K562 (cell line): Measurements from ENCODE around the gene KDF1. TPM values are rescaled to one million over a fixed set of nuclear protein-coding genes. Genes with fewer than 3 reads are reported as not detected.

Experiments
- CBX8 ChIP-seq: fragments of 200-600 bp; sonication (generic); IDR thresholded peaks from 2 replicates; pipeline ENCODE4 v1.6.1; 2012; ENCODE audit warnings: borderline replicate concordance, mixed run types, low read depth, mild to moderate bottlenecking, moderate library complexity, mixed read lengths, low read length, control low read depth, inconsistent platforms; ENCODE audit not compliant: poor library complexity, severe bottlenecking; ENCODE audit errors: extremely low read depth
- ELF1 ChIP-seq: fragments of 200-800 bp; sonication (Bioruptor generic); IDR thresholded peaks from 2 replicates; pipeline ENCODE4 v1.6.1; 2016; ENCODE audit warnings: missing genetic modification characterization, missing compliant biosample characterization
- FOXA3 ChIP-seq, 2 experiments: fragments of 450-650 bp in 1 of 2; sonication (generic) in 1 of 2; formaldehyde crosslinking; IDR thresholded peaks in 1 of 2; conservative IDR thresholded peaks in 1 of 2; 2 replicates each; pipeline versions ENCODE4 v1.4.0 to v1.8.0; 2020 to 2022; ENCODE audit warnings: mild to moderate bottlenecking in 2 of 2, missing genetic modification reagents in 1 of 2
- FOXP1 ChIP-seq: sonication (generic); formaldehyde crosslinking; IDR thresholded peaks from 2 replicates; pipeline ENCODE4 v1.8.0; 2022; ENCODE audit warnings: mild to moderate bottlenecking, missing genetic modification reagents
- MBD2 ChIP-seq: sonication (generic); IDR thresholded peaks from 2 replicates; pipeline ENCODE4 v1.6.1; 2016; ENCODE audit warnings: low read depth, borderline replicate concordance
- PRPF4 ChIP-seq: fragments of 200-400 bp; formaldehyde crosslinking; IDR thresholded peaks from one replicate; pipeline ENCODE4 v1.6.1; 2017; ENCODE audit warnings: low read length, low read depth, mild to moderate bottlenecking; ENCODE audit not compliant: insufficient read depth, poor library complexity, severe bottlenecking
- RBM34 ChIP-seq: fragments of 200-400 bp; formaldehyde crosslinking; IDR thresholded peaks from 2 replicates; pipeline ENCODE4 v1.6.1; 2018; ENCODE audit warnings: low read length, borderline replicate concordance; ENCODE audit not compliant: insufficient read depth
- YY1 ChIP-seq, 3 experiments: IDR thresholded peaks; 2 replicates each; pipeline ENCODE4 v1.6.1; 2011; ENCODE audit warnings: low read length in 2 of 3, mild to moderate bottlenecking in 2 of 3, moderate library complexity in 2 of 3, borderline replicate concordance in 1 of 3, control low read depth in 1 of 3, low read depth in 1 of 3; ENCODE audit not compliant: insufficient read depth in 3 of 3, insufficient replicate concordance in 2 of 3, control insufficient read depth in 1 of 3, insufficient read length in 1 of 3; ENCODE audit errors: extremely low read depth in 1 of 3
- ZBTB40 ChIP-seq, 2 experiments: fragments of 450-650 bp in 1 of 2; sonication (generic) in 1 of 2; formaldehyde crosslinking in 1 of 2; IDR thresholded peaks; 2 replicates each; pipeline versions ENCODE4 v1.7.1 to v1.9.0; 2016 to 2022; ENCODE audit warnings: inconsistent platforms in 1 of 2, mild to moderate bottlenecking in 1 of 2, missing genetic modification reagents in 1 of 2
- ZNF217 ChIP-seq: sonication (generic); formaldehyde crosslinking; IDR thresholded peaks from 2 replicates; pipeline ENCODE4 v1.8.0; 2022; ENCODE audit warnings: mild to moderate bottlenecking, missing genetic modification reagents
- ZNF280A ChIP-seq: fragments of 450-650 bp; IDR thresholded peaks from 2 replicates; pipeline ENCODE4 v1.6.1; 2018; ENCODE audit warnings: mild to moderate bottlenecking, low read depth; ENCODE audit not compliant: partially characterized antibody
- ZNF584 ChIP-seq: fragments of 200-800 bp; sonication (Bioruptor generic); IDR thresholded peaks from 2 replicates; pipeline ENCODE4 v1.6.1; 2016; ENCODE audit warnings: low read depth, mild to moderate bottlenecking, missing genetic modification characterization, missing compliant biosample characterization
- polyA plus RNA-seq, 8 experiments: library from polyadenylated mRNA; depleted of rRNA in 4 of 8; stranded (reverse) in 5 of 8; unstranded in 3 of 8; fragments of >200 nt; fragmentation: Nextera tagmentation in 2 of 8; fragmentation: Illumina TruSeq in 1 of 8; extraction: Ambion mirVana in 2 of 8; extraction: Trizol in 1 of 8; gene quantifications; 2 replicates each; pipeline versions ENCODE4 v1.2.1 to v1.2.3, GENCODE V29; 2011 to 2014; ENCODE audit warnings: inconsistent platforms in 1 of 8, missing spikeins in 1 of 8
- total RNA-seq, 7 experiments: library from RNA; depleted of rRNA in 6 of 7; stranded (reverse); fragments of >200 nt in 6 of 7; fragmentation: Illumina TruSeq in 2 of 7; extraction: Trizol in 2 of 7; gene quantifications; 2 replicates each; pipeline versions ENCODE4 v1.2.1 to v1.2.3, GENCODE V29; 2011 to 2021; ENCODE audit warnings: low replicate concordance in 1 of 7
- TF ChIP-seq, protein P1 (sequence below): sonication (generic); IDR thresholded peaks from 2 replicates; pipeline ENCODE4 v1.6.1; 2016

Gene KDF1
- total and polyA plus RNA-seq, 9 of the 15 experiments (the other 6 are each of a cell fraction or from before 2014, with no cell fraction given), result 0.38 to 1.9 (median 0.83) TPM

GRCh38 chr1:26922431-26922729 is 37.9 kb downstream of the KDF1 start (continued):
- no peak for TF ChIP-seq FOXA3 (CRISPR knock-in tag; conservative IDR thresholded peaks at IDR 0.05 in 1 of 2, IDR thresholded peaks at IDR 0.05 in 1 of 2)
- TF ChIP-seq ELF1, result no peak
- no peak for TF ChIP-seq PRPF4
- no peak for TF ChIP-seq ZBTB40 (IDR thresholded peaks at IDR 0.05)
- TF ChIP-seq ZBTB40 (CRISPR knock-in tag; IDR thresholded peaks at IDR 0.05), result no peak
- TF ChIP-seq RBM34, result no peak
- no peak for TF ChIP-seq ZNF584
- no peak for TF ChIP-seq FOXP1 (CRISPR knock-in tag)
- TF ChIP-seq YY1 (IDR thresholded peaks at IDR 0.05; ENCODE audit: borderline replicate concordance in 1 of 3, control insufficient read depth in 1 of 3, extremely low read depth in 1 of 3, insufficient read depth in 3 of 3, insufficient read length in 1 of 3, insufficient replicate concordance in 2 of 3, low read depth in 1 of 3, low read length in 2 of 3), result no peak
- no peak for TF ChIP-seq ZNF217
- no peak for TF ChIP-seq ZNF280A
- TF ChIP-seq CBX8, result no peak
- no peak for TF ChIP-seq MBD2
- TF ChIP-seq, protein P1, sequence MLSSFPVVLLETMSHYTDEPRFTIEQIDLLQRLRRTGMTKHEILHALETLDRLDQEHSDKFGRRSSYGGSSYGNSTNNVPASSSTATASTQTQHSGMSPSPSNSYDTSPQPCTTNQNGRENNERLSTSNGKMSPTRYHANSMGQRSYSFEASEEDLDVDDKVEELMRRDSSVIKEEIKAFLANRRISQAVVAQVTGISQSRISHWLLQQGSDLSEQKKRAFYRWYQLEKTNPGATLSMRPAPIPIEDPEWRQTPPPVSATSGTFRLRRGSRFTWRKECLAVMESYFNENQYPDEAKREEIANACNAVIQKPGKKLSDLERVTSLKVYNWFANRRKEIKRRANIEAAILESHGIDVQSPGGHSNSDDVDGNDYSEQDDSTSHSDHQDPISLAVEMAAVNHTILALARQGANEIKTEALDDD, result peak; percentile 52; the same call in 1 of the 2 replicates
